Gastroesophageal sphincter (tissue), 4 donors: ENCODE results near the gene TBL3. TPM values are rescaled to one million over a fixed set of nuclear protein-coding genes. Genes with fewer than 3 reads are reported as not detected.

Experiments used
- small RNA-seq, 4 donors: library from RNA; depleted of rRNA; stranded (forward); fragments of <200 nt; gene quantifications; one replicate each; pipeline ENCODE3, GENCODE V24; 2016
- total RNA-seq, 4 donors: library from RNA; depleted of rRNA; stranded (reverse); fragments of >200 nt; gene quantifications; one replicate each; pipeline ENCODE4 v1.1.0, GENCODE V29; 2016

The TBL3 gene
- total RNA-seq, 4 donors from 2014 or later, result 26.7 to 38.6 (median 33.2) TPM

Small RNA genes lying within 50 kb of the gene (small RNA-seq; reads per million reads assigned to genes)
- 0 reads per million in 4 donors for gene AC005363.2
- 0 reads per million in 4 donors for gene RN7SL219P
- 0 reads per million in 4 donors for gene SNORA10
- 0 reads per million in 4 donors for gene SNORA64

Other genes with a start within 250 kb of the TBL3 start
- gene NME3, start 200.5 kb upstream of the TBL3 start, total RNA-seq, result 100 to 1,000 TPM in 1 of 4 donors, 10 to 100 TPM in 3; 49.9 to 106 (median 87.2) TPM
- 10 to 100 TPM in 1 of 4 donors, 1 to 10 TPM in 3; 4.6 to 20.4 (median 7.7) TPM for gene EME2, start 199.2 kb upstream of the TBL3 start, total RNA-seq
- 10 to 100 TPM; 44.4 to 72.8 (median 61.3) TPM for gene MRPS34, start 198.9 kb upstream of the TBL3 start, total RNA-seq
- 10 to 100 TPM; 52.4 to 81.1 (median 75.4) TPM for gene SPSB3, start 189.5 kb upstream of the TBL3 start, total RNA-seq
- 10 to 100 TPM; 64.4 to 92.2 (median 80.6) TPM for gene NUBP2, start 189.1 kb upstream of the TBL3 start, total RNA-seq
- 1 to 10 TPM in 1 of 4 donors, under 1 TPM in 2, not detected in 1; 0.47 to 1.1 (median 0.67) TPM for gene IGFALS, start 178.3 kb upstream of the TBL3 start, total RNA-seq
- 100 to 1,000 TPM; 124 to 245 (median 175) TPM for gene HAGH, start 145.2 kb upstream of the TBL3 start, total RNA-seq
- gene FAHD1, start 144.8 kb upstream of the TBL3 start, total RNA-seq, result 10 to 100 TPM; 22.9 to 44.0 (median 30.2) TPM
- gene MEIOB, start 99.9 kb upstream of the TBL3 start, total RNA-seq, result not detected
- not detected for gene HS3ST6, start 53.6 kb upstream of the TBL3 start, total RNA-seq
- 10 to 100 TPM; 23.8 to 53.7 (median 44.8) TPM for gene MSRB1, start 28.9 kb upstream of the TBL3 start, total RNA-seq
- gene RPL3L, start 17.4 kb upstream of the TBL3 start, total RNA-seq, result not detected
- 100 to 1,000 TPM; 214 to 400 (median 243) TPM for gene NDUFB10, start 12.5 kb upstream of the TBL3 start, total RNA-seq
- gene RPS2, start 7.2 kb upstream of the TBL3 start, total RNA-seq, result 1,000 to 10,000 TPM in 3 of 4 donors, 100 to 1,000 TPM in 1; 899 to 1,585 (median 1,295) TPM
- gene RNF151, start 5.2 kb upstream of the TBL3 start, total RNA-seq, result not detected
- gene NOXO1, start 9.4 kb downstream of the TBL3 start, total RNA-seq, result 1 to 10 TPM in 2 of 4 donors, not detected in 2; 1.0 to 1.1 TPM
- 10 to 100 TPM; 12.8 to 45.6 (median 25.1) TPM for gene GFER, start 12.1 kb downstream of the TBL3 start, total RNA-seq
- 1 to 10 TPM in 3 of 4 donors, not detected in 1; 1.2 to 5.1 (median 3.1) TPM for gene SYNGR3, start 17.9 kb downstream of the TBL3 start, total RNA-seq
- gene ZNF598, start 37.8 kb downstream of the TBL3 start, total RNA-seq, result 10 to 100 TPM; 28.5 to 43.0 (median 34.6) TPM
- gene NPW, start 47.7 kb downstream of the TBL3 start, total RNA-seq, result not detected
- gene NHERF2, start 54.8 kb downstream of the TBL3 start, total RNA-seq, result 100 to 1,000 TPM in 1 of 4 donors, 10 to 100 TPM in 3; 43.8 to 106 (median 63.8) TPM
- 10 to 100 TPM; 18.4 to 25.4 (median 21.6) TPM for gene NTHL1, start 75.8 kb downstream of the TBL3 start, total RNA-seq
- gene TSC2, start 75.9 kb downstream of the TBL3 start, total RNA-seq, result 10 to 100 TPM; 36.3 to 78.8 (median 54.6) TPM
- 100 to 1,000 TPM; 181 to 492 (median 352) TPM for gene PKD1, start 163.8 kb downstream of the TBL3 start, total RNA-seq
- 1 to 10 TPM in 1 of 4 donors, under 1 TPM in 1, not detected in 2; 0.39 to 1.0 TPM for gene RAB26, start 176.6 kb downstream of the TBL3 start, total RNA-seq
- 10 to 100 TPM; 36.3 to 70.1 (median 56.3) TPM for gene TRAF7, start 183.7 kb downstream of the TBL3 start, total RNA-seq
- under 1 TPM in 2 of 4 donors, not detected in 2; 0.27 to 0.35 TPM for gene CASKIN1, start 224.6 kb downstream of the TBL3 start, total RNA-seq
- gene MLST8, start 233.4 kb downstream of the TBL3 start, total RNA-seq, result 10 to 100 TPM; 29.0 to 50.8 (median 34.1) TPM
- 10 to 100 TPM in 1 of 4 donors, 1 to 10 TPM in 2, under 1 TPM in 1; 0.72 to 10.3 (median 3.5) TPM for gene BRICD5, start 238.8 kb downstream of the TBL3 start, total RNA-seq
- gene PGP, start 242.8 kb downstream of the TBL3 start, total RNA-seq, result 10 to 100 TPM in 2 of 4 donors, 1 to 10 TPM in 2; 7.6 to 17.3 (median 12.5) TPM